Natural killer cell (primary cell): ENCODE results near the gene CAVIN2. TPM values are rescaled to one million over a fixed set of nuclear protein-coding genes. Genes with fewer than 3 reads are reported as not detected.

Source experiments
- ATAC-seq, 3 donors: fragments of 150-1000 bp in 2 of 3; fragments of 200-7000 bp in 1 of 3; cut with Tn5 transposase; 1 replicate in 1 of 3; 2 replicates in 2 of 3; pipeline ENCODE4 v1.10.0; 2021; ENCODE audit warnings: mild to moderate bottlenecking in 2 of 3, moderate library complexity in 2 of 3
- DNase-seq, 2 donors: peaks; one replicate each; pipeline versions ENCODE4 v3.0.0 to v3.0.0-alpha.2; 2013 to 2021; ENCODE audit warnings: mixed read lengths in 1 of 2
- H3K27ac ChIP-seq: one replicate; pipeline ENCODE4 v1.5.1; 2013; ENCODE audit warnings: mild to moderate bottlenecking, low read length
- H3K27me3 ChIP-seq: one replicate; pipeline ENCODE4 v1.6.1; 2013; ENCODE audit warnings: low read length; ENCODE audit not compliant: control insufficient read depth, insufficient read depth
- H3K36me3 ChIP-seq: one replicate; pipeline ENCODE4 v1.6.1; 2013; ENCODE audit warnings: low read length; ENCODE audit not compliant: control insufficient read depth, insufficient read depth
- H3K4me1 ChIP-seq: one replicate; pipeline ENCODE4 v1.6.1; 2013; ENCODE audit warnings: low read length; ENCODE audit not compliant: control insufficient read depth, insufficient read depth
- H3K4me3 ChIP-seq: one replicate; pipeline ENCODE4 v1.5.1; 2013; ENCODE audit warnings: low read length
- H3K9me3 ChIP-seq: one replicate; pipeline ENCODE4 v1.6.1; 2013; ENCODE audit warnings: low read length; ENCODE audit not compliant: control insufficient read depth, insufficient read depth
- H3K27ac Mint-ChIP-seq, 2 donors: one replicate each; pipeline ENCODE4 v1.8.0; 2022; ENCODE audit warnings: mild to moderate bottlenecking in 2 of 2, mixed read lengths in 2 of 2, moderate library complexity in 1 of 2
- H3K27me3 Mint-ChIP-seq, 2 donors: one replicate each; pipeline ENCODE4 v1.8.0; 2022; ENCODE audit warnings: low read depth in 2 of 2, mixed read lengths in 2 of 2
- H3K36me3 Mint-ChIP-seq: one replicate; pipeline ENCODE4 v1.8.0; 2022; ENCODE audit warnings: mixed read lengths
- H3K4me1 Mint-ChIP-seq, 2 donors: one replicate each; pipeline ENCODE4 v1.8.0; 2022; ENCODE audit warnings: mixed read lengths in 2 of 2
- H3K4me3 Mint-ChIP-seq: one replicate; pipeline ENCODE4 v1.8.0; 2022; ENCODE audit warnings: mild to moderate bottlenecking, moderate library complexity, mixed read lengths
- H3K9me3 Mint-ChIP-seq, 2 donors: one replicate each; pipeline ENCODE4 v1.8.0; 2022; ENCODE audit warnings: mixed read lengths in 2 of 2
- CTCF ChIP-seq: fragments of 200-600 bp; IDR thresholded peaks from one replicate; pipeline ENCODE4 v1.8.0; 2022; ENCODE audit warnings: antibody characterized with exemption
- WGBS: methylation state at CpG from one replicate; pipeline ENCODE4 v1.1.7; 2013; ENCODE audit warnings: missing lambda C conversion rate; ENCODE audit not compliant: insufficient coverage; 5-methylcytosine and 5-hydroxymethylcytosine counted together
- intact Hi-C: fragments of 100-400 bp; cut with micrococcal nuclease; formaldehyde crosslinking; loops from one replicate; pipeline ENCODE4 v1.14.2; 2022
- total RNA-seq, 4 donors: library from RNA; stranded (reverse); fragments of 120-200 nt in 1 of 4; gene quantifications; one replicate each; pipeline versions ENCODE4 v1.2.3 to v1.2.4, GENCODE V29; 2013 to 2022

CAVIN2 gene
- total RNA-seq, 3 donors from 2014 or later (not counting 1 experiment from before 2014, with no cell fraction given) = 1.9 to 23.7 (median 9.9) TPM

GRCh38 chr2:191889931-191890330, 43.0 kb upstream of the CAVIN2 start:
- Mint-ChIP-seq H3K9me3 (no peaks in the 10 kb centered on the region), H3K36me3 (no peaks in the 10 kb centered on the region), H3K4me3 (no peak overlapping the region), H3K27me3 (no peaks in the 10 kb centered on the region), H3K27ac (no peak overlapping the region), H3K4me1 (peaks cover 0 to 4% of the 10 kb centered on the region in 2 donors)
- Histone ChIP-seq H3K4me1 (no peaks in the 10 kb centered on the region), H3K36me3 (no peaks in the 10 kb centered on the region), H3K27ac (no peak overlapping the region), H3K9me3 (no peaks in the 10 kb centered on the region), H3K27me3 (no peaks in the 10 kb centered on the region), H3K4me3 (no peak overlapping the region)
- intact Hi-C loops = no loop called here
- no peak for DNase-seq
- no peak for TF ChIP-seq CTCF
- no peak for ATAC-seq
- no CpG with 5 or more reads among the region's 2 CpGs for WGBS

GRCh38 chr2:191888400-191889166, 41.7 kb upstream of the CAVIN2 start:
- Mint-ChIP-seq H3K27ac (no peak overlapping the region), H3K9me3 (no peaks in the 10 kb centered on the region), H3K4me3 (no peak overlapping the region), H3K4me1 (peaks cover 0 to 4% of the 10 kb centered on the region in 2 donors), H3K36me3 (no peaks in the 10 kb centered on the region), H3K27me3 (no peaks in the 10 kb centered on the region)
- H3K4me3 ChIP-seq = no peak overlapping the region
- H3K27ac ChIP-seq = no peak overlapping the region
- no peaks in the 10 kb centered on the region for H3K27me3 ChIP-seq
- intact Hi-C loops = no loop called here
- no peaks in the 10 kb centered on the region for H3K36me3 ChIP-seq
- no peak for TF ChIP-seq CTCF
- WGBS = 27% methylated on average over 1 of the region's 3 CpGs
- no peaks in the 10 kb centered on the region for H3K4me1 ChIP-seq
- DNase-seq (no peak), ATAC-seq (no peak)
- no peaks in the 10 kb centered on the region for H3K9me3 ChIP-seq

- 83% methylated on average over 6 of the region's 6 CpGs for WGBS
- Mint-ChIP-seq H3K9me3 (no peaks in the 10 kb centered on the region), H3K4me1 (no peaks in the 10 kb centered on the region), H3K27ac (no peak overlapping the region), H3K27me3 (no peaks in the 10 kb centered on the region), H3K36me3 (no peaks in the 10 kb centered on the region), H3K4me3 (no peak overlapping the region)
- TF ChIP-seq CTCF = no peak
- no peak for ATAC-seq
- H3K4me1 ChIP-seq = no peaks in the 10 kb centered on the region
- H3K4me3 ChIP-seq = no peak overlapping the region
- H3K27me3 ChIP-seq = no peaks in the 10 kb centered on the region
- intact Hi-C loops = no loop called here
- no peaks in the 10 kb centered on the region for H3K9me3 ChIP-seq
- no peak overlapping the region for H3K27ac ChIP-seq
- no peak for DNase-seq
- no peaks in the 10 kb centered on the region for H3K36me3 ChIP-seq
These were observed 38.8 kb upstream of the CAVIN2 start for GRCh38 chr2:191885650-191886049.

GRCh38 chr2:191885098-191885497, 38.2 kb upstream of the CAVIN2 start:
- Mint-ChIP-seq H3K27me3 (no peaks in the 10 kb centered on the region), H3K27ac (no peak overlapping the region), H3K4me3 (no peak overlapping the region), H3K36me3 (no peaks in the 10 kb centered on the region), H3K4me1 (no peaks in the 10 kb centered on the region), H3K9me3 (no peaks in the 10 kb centered on the region)
- H3K4me3 ChIP-seq = no peak overlapping the region
- H3K36me3 ChIP-seq = no peaks in the 10 kb centered on the region
- H3K4me1 ChIP-seq = no peaks in the 10 kb centered on the region
- no peak for ATAC-seq
- DNase-seq = no peak
- H3K27ac ChIP-seq = no peak overlapping the region
- TF ChIP-seq CTCF = no peak
- no peaks in the 10 kb centered on the region for H3K9me3 ChIP-seq
- intact Hi-C loops = no loop called here
- no peaks in the 10 kb centered on the region for H3K27me3 ChIP-seq
- 57% methylated on average over 1 of the region's 1 CpG for WGBS
